ENCODE measurements around the gene TBL2.

TBL2 gene

GRCh38 chr7:73520673-73521635 is 57.4 kb downstream of the TBL2 start:
- DNase-seq (ENCODE audit: insufficient read length, low spot score) (no peak), FAIRE-seq (no peak)
- no peak for TF ChIP-seq POLR2A (IDR thresholded peaks at IDR 0.05; ENCODE audit: low read depth, low read length)

GRCh38 chr7:73519867-73520672 is 58.3 kb downstream of the TBL2 start:
- TF ChIP-seq POLR2A (IDR thresholded peaks at IDR 0.05; ENCODE audit: low read depth, low read length) = no peak
- DNase-seq (ENCODE audit: insufficient read length, low spot score) (no peak), FAIRE-seq (no peak)

GRCh38 chr7:73518470-73518869 is 59.9 kb downstream of the TBL2 start:
- no peak for FAIRE-seq
- TF ChIP-seq POLR2A (IDR thresholded peaks at IDR 0.05; ENCODE audit: low read depth, low read length) = no peak

More at GRCh38 chr7:73518470-73518869, 59.9 kb downstream of the TBL2 start:
- DNase-seq (ENCODE audit: insufficient read length, low spot score) = no peak
